Astrocyte (in vitro differentiated cells and primary cell): Measurements from ENCODE around the gene FIZ1. TPM values are rescaled to one million over a fixed set of nuclear protein-coding genes. Genes with fewer than 3 reads are reported as not detected.

Source experiments
- DNase-seq: peaks from one replicate; pipeline ENCODE4 v3.0.0-alpha.2; 2010; ENCODE audit warnings: low read depth
- FAIRE-seq: peaks from 2 replicates; lab custom pipeline; 2011; peaks lifted over from hg19 to GRCh38; lab: Jason Lieb, UNC
- H2AFZ ChIP-seq: 2 replicates; pipeline ENCODE4 v1.6.0; 2012; ENCODE audit warnings: low read depth, low read length, inconsistent platforms
- H3K27ac ChIP-seq: 2 replicates; pipeline ENCODE4 v1.5.1; 2011; ENCODE audit warnings: low read depth, low read length, inconsistent platforms
- H3K27me3 ChIP-seq: 2 replicates; pipeline ENCODE4 v1.6.0; 2011; ENCODE audit warnings: low read length, inconsistent platforms; ENCODE audit not compliant: insufficient read depth
- H3K36me3 ChIP-seq: 2 replicates; pipeline ENCODE4 v1.5.1; 2011; ENCODE audit warnings: low read length, inconsistent platforms; ENCODE audit not compliant: insufficient read depth
- H3K4me1 ChIP-seq: 2 replicates; pipeline ENCODE4 v1.5.1; 2011; ENCODE audit warnings: low read length, inconsistent platforms; ENCODE audit not compliant: insufficient read depth
- H3K4me2 ChIP-seq: 2 replicates; pipeline ENCODE4 v1.6.0; 2012; ENCODE audit warnings: low read length, inconsistent platforms
- H3K4me3 ChIP-seq: 2 replicates; pipeline ENCODE4 v1.5.1; 2011; ENCODE audit warnings: low read depth, mild to moderate bottlenecking, low read length, inconsistent platforms; ENCODE audit not compliant: insufficient read depth
- H3K79me2 ChIP-seq: 2 replicates; pipeline ENCODE4 v1.6.0; 2012; ENCODE audit warnings: mild to moderate bottlenecking, low read length, inconsistent platforms; ENCODE audit not compliant: insufficient read depth
- H3K9ac ChIP-seq: 2 replicates; pipeline ENCODE4 v1.6.0; 2012; ENCODE audit warnings: mild to moderate bottlenecking, low read length, inconsistent platforms
- H3K9me3 ChIP-seq: 2 replicates; pipeline ENCODE4 v1.5.1; 2012; ENCODE audit warnings: low read depth, mild to moderate bottlenecking, low read length, inconsistent platforms; ENCODE audit not compliant: insufficient read depth
- H4K20me1 ChIP-seq: 2 replicates; pipeline ENCODE4 v1.6.0; 2012; ENCODE audit warnings: low read length, inconsistent platforms; ENCODE audit not compliant: insufficient read depth
- H3K27ac Mint-ChIP-seq: one replicate; pipeline ENCODE4 v1.8.0; 2021; ENCODE audit warnings: mild to moderate bottlenecking, mixed read lengths; ENCODE audit not compliant: unreplicated experiment
- H3K27me3 Mint-ChIP-seq: one replicate; pipeline ENCODE4 v1.8.0; 2021; ENCODE audit warnings: low read depth, mixed read lengths; ENCODE audit not compliant: unreplicated experiment
- H3K36me3 Mint-ChIP-seq: one replicate; pipeline ENCODE4 v1.8.0; 2021; ENCODE audit warnings: low read depth, mixed read lengths; ENCODE audit not compliant: unreplicated experiment
- H3K4me1 Mint-ChIP-seq: one replicate; pipeline ENCODE4 v1.8.0; 2021; ENCODE audit warnings: low read depth, mixed read lengths; ENCODE audit not compliant: unreplicated experiment
- H3K4me3 Mint-ChIP-seq: one replicate; pipeline ENCODE4 v1.8.0; 2021; ENCODE audit warnings: mild to moderate bottlenecking, moderate library complexity, mixed read lengths; ENCODE audit not compliant: unreplicated experiment
- H3K9me3 Mint-ChIP-seq: one replicate; pipeline ENCODE4 v1.8.0; 2021; ENCODE audit warnings: mild to moderate bottlenecking, mixed read lengths; ENCODE audit not compliant: unreplicated experiment
- CTCF ChIP-seq: IDR thresholded peaks from 2 replicates; pipeline ENCODE4 v1.5.1; 2011; ENCODE audit warnings: low read depth, mild to moderate bottlenecking, inconsistent platforms, low read length, moderate library complexity; ENCODE audit not compliant: insufficient read depth
- EZH2 ChIP-seq: IDR thresholded peaks from 2 replicates; pipeline ENCODE4 v1.6.1; 2012; ENCODE audit warnings: mild to moderate bottlenecking, low read length, inconsistent platforms; ENCODE audit not compliant: insufficient read depth
- total RNA-seq: library from RNA; stranded (reverse); gene quantifications from 2 replicates; pipeline ENCODE4 v1.2.1, GENCODE V29; 2021

The FIZ1 gene
- total RNA-seq, 1 donor from 2014 or later: 14.5 TPM

GRCh38 chr19:55643887-55644176 is 44.5 kb upstream of the FIZ1 start:
- FAIRE-seq: no peak
- Histone ChIP-seq H3K79me2 (peaks cover 51% of the 10 kb centered on the region), H3K4me1 (peaks cover 39% of the 10 kb centered on the region), H3K27ac (peak overlapping the region; percentile 41), H2AFZ (no peak overlapping the region), H3K4me2 (peak overlapping the region; percentile 100), H3K4me3 (peak overlapping the region; percentile 87), H3K36me3 (peaks cover 9% of the 10 kb centered on the region), H4K20me1 (peaks cover 25% of the 10 kb centered on the region), H3K9me3 (no peaks in the 10 kb centered on the region), H3K27me3 (no peaks in the 10 kb centered on the region), H3K9ac (peak overlapping the region; percentile 92)
- Mint-ChIP-seq H3K27ac (peak overlapping the region; percentile 94), H3K4me1 (peaks cover 18% of the 10 kb centered on the region), H3K4me3 (peak overlapping the region; percentile 97), H3K36me3 (peaks cover 8% of the 10 kb centered on the region), H3K9me3 (no peaks in the 10 kb centered on the region), H3K27me3 (no peaks in the 10 kb centered on the region)
- no peak for DNase-seq
- TF ChIP-seq CTCF (no peak), EZH2 (no peak)

DNA sequence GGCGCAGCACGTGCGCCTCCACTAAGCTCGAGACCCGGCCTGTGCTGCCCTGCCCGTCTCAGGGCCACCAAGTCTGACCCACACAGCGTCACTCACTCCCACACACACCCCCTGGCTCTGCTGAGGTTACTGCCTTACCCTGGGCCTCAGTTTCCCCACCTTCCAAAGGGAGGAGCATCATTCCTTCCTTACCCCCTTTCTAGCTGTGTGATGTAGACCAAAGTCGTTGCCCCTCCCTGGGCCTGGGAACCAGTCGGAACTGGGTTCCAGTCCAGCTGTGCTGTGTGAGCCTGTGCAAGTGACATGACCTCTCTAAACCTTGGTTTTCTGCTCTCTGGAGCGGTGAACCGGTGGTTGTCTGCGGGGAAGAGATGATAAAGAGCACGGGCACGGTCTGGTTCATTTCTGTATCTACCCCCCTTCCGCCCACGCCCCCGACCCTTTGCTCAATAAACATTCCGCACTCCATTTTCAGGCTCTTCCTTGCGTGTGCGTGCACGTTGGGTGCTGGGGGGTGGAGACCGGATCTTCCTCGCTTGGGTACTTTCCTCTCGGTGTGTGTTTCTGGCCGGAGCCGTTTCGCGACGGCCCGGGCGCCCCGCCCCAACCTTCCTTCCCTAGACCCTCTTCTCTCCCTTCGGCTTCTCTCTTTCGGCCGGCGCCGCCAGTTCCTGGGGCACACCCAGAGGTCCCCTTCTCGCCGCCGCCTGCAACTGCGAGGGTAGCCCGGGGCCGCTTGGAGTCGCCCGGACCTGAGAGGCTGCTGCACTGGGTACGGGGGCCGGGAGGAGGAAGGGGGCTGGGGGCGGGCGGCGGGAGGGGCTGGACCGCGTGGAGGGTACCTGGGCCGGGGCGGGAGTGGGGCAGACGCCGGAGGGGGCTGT is 43.9 kb upstream of the FIZ1 start, which contains the start of gene ZNF581:
Gene ZNF581 (plus strand): TSS at position 647 of the 884 bp plus-strand sequence. CDS start 923 bp downstream, outside the sequence.
- Histone ChIP-seq H3K27me3 (no peaks in the 10 kb centered on the region), H3K79me2 (peaks cover 52% of the 10 kb centered on the region), H3K4me3 (peak within 1 kb of the TSS; percentile 87), H2AFZ (peak within 1 kb of the TSS; percentile 5), H3K9me3 (no peaks in the 10 kb centered on the region), H3K4me1 (peaks cover 35% of the 10 kb centered on the region), H3K36me3 (peaks cover 9% of the 10 kb centered on the region), H4K20me1 (peaks cover 25% of the 10 kb centered on the region), H3K4me2 (peak within 1 kb of the TSS; percentile 100), H3K27ac (peak within 1 kb of the TSS; percentile 41), H3K9ac (peak within 1 kb of the TSS; percentile 92)
- TF ChIP-seq CTCF: no peak
- no peak for TF ChIP-seq EZH2
- H3K27ac Mint-ChIP-seq: peak within 1 kb of the TSS; percentile 95
- no peaks in the 10 kb centered on the region for H3K9me3 Mint-ChIP-seq
- H3K4me3 Mint-ChIP-seq: peak within 1 kb of the TSS; percentile 97
- H3K4me1 Mint-ChIP-seq: peaks cover 18% of the 10 kb centered on the region
- peak; percentile 67 for DNase-seq
- no peak for FAIRE-seq
- no peaks in the 10 kb centered on the region for H3K27me3 Mint-ChIP-seq
- peaks cover 8% of the 10 kb centered on the region for H3K36me3 Mint-ChIP-seq
